Lower lobe of right lung (tissue), 2 donors: ENCODE data around the gene LGR4. TPM values are rescaled to one million over a fixed set of nuclear protein-coding genes. Genes with fewer than 3 reads are reported as not detected.

Experiments used
- ATAC-seq, 2 donors: fragments of 200-7000 bp; cut with Tn5 transposase; one replicate each; pipeline ENCODE4 v1.9.1; 2020 to 2022; ENCODE audit warnings: mild to moderate bottlenecking in 2 of 2, moderate library complexity in 2 of 2
- DNase-seq: peaks from one replicate; pipeline ENCODE4 v3.0.0-alpha.2; 2020
- H3K27ac ChIP-seq: fragments of 200-600 bp; one replicate; pipeline ENCODE4 v1.8.0; 2022
- H3K27me3 ChIP-seq: fragments of 200-600 bp; one replicate; pipeline ENCODE4 v1.8.0; 2022; ENCODE audit warnings: low read depth
- H3K36me3 ChIP-seq: fragments of 200-600 bp; one replicate; pipeline ENCODE4 v1.8.0; 2022; ENCODE audit warnings: mild to moderate bottlenecking
- H3K4me1 ChIP-seq: fragments of 200-600 bp; one replicate; pipeline ENCODE4 v1.8.0; 2022
- H3K4me3 ChIP-seq: fragments of 200-600 bp; one replicate; pipeline ENCODE4 v1.8.0; 2022; ENCODE audit warnings: mild to moderate bottlenecking
- H3K9me3 ChIP-seq: fragments of 200-600 bp; one replicate; pipeline ENCODE4 v1.8.0; 2022
- intact Hi-C: fragments of 100-400 bp; cut with DNase I; formaldehyde crosslinking; loops from one replicate; pipeline ENCODE4 v1.11.0; 2022
- total RNA-seq: library from RNA; stranded (reverse); fragmentation: NEBNext Ultra II Directional; extraction: Animal tissue kit (Norgen Biotek cat#: 25700); gene quantifications from one replicate; pipeline ENCODE4 v1.2.1, GENCODE V29; 2021
- TF ChIP-seq, protein P1 (sequence below): fragments of 200-600 bp; IDR thresholded peaks from one replicate; pipeline ENCODE4 v1.8.0; 2022; ENCODE audit warnings: antibody characterized with exemption, mild to moderate bottlenecking
- donor health status: DM: no; HTN: yes; CAD: no; lungs with severe emphysema.

LGR4 gene
- total RNA-seq, 1 donor from 2014 or later, result 7.5 TPM

DNA sequence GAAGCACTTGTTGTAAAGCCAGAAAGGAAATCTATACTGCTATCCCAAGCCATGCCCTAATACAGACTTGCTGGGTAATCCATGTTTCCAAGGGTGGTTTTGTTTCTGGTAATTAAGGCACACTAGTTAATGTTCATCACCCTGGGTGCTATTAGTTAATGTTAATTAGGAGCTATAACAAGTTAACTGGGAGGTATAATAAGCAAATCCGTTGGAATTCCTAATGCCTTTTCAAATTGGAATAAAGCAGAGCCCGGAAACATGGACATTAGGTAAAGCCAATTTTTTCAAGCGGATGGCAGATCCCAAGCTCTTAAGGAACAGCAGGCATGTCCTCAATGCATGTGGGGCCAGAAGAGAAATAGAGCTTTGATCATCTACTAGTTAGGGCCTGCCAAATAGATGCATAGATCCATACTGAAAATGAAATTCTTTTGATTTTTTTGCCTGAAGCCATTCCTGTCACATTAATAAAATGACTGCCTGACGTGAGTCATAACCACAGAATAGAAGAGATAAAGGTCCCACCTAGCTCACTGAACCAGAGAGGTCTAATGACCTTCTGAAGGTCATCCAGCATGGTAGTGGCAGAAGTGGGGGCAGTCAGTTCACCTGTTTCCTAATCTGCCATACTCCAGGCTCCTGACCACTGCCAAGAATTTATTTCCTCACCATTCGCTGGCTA is 81.1 kb downstream of the LGR4 start:
- peaks cover 8% of the 10 kb centered on the region for H3K4me1 ChIP-seq
- H3K9me3 ChIP-seq, result no peaks in the 10 kb centered on the region
- ATAC-seq (no peak), DNase-seq (no peak)
- intact Hi-C loops, result no loop called here
- H3K27ac ChIP-seq, result no peak overlapping the region
- H3K36me3 ChIP-seq, result no peaks in the 10 kb centered on the region
- TF ChIP-seq, protein P1, sequence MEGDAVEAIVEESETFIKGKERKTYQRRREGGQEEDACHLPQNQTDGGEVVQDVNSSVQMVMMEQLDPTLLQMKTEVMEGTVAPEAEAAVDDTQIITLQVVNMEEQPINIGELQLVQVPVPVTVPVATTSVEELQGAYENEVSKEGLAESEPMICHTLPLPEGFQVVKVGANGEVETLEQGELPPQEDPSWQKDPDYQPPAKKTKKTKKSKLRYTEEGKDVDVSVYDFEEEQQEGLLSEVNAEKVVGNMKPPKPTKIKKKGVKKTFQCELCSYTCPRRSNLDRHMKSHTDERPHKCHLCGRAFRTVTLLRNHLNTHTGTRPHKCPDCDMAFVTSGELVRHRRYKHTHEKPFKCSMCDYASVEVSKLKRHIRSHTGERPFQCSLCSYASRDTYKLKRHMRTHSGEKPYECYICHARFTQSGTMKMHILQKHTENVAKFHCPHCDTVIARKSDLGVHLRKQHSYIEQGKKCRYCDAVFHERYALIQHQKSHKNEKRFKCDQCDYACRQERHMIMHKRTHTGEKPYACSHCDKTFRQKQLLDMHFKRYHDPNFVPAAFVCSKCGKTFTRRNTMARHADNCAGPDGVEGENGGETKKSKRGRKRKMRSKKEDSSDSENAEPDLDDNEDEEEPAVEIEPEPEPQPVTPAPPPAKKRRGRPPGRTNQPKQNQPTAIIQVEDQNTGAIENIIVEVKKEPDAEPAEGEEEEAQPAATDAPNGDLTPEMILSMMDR, result no peak
- H3K4me3 ChIP-seq, result no peak overlapping the region
- no peaks in the 10 kb centered on the region for H3K27me3 ChIP-seq

DNA sequence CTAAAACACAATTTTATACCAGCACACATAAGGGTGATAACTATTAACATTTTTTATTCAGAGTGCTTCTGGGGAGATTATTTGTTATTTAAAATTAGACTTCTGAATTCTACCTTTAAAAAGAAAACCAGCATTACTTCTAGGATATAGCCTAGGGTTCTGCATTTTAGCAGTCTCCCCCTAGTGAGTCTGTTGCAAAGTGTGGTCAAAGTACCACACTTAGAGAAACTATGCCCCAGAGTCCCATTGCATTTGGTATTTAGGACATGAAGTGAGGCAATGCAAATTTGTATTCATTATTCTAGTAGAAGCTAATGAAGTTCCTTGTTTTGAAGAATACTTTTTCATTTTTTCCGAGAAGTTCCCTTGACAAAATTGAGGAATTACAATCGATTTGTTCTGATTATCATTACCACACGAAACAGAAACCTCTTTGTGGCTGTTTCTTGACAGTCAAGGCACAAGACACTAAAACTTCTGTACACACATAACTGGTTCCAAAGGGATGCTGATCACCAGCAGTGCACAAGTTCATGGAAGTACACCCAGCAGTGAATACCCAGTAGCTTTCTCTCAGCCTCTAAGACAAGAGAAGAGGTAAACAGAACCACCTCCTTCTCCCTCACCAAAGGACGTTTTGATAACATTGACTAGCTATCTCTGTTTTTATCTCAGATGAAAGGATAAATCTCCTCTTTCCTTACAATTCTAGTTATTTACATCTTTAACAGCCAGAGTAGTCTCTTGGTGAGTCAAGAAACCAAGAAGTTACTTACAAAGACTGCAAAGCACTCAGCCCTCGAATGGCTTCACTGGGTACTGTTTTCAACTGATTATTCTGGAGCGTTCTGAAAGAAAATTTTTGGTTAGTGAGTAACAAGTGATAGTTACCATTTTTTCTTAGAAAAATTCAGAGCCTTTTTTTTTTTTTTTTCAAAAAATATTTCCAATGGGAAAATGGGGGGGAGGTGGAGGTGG is 82.0 kb downstream of the LGR4 start:
- DNase-seq (no peak), ATAC-seq (no peak)
- Histone ChIP-seq H3K36me3 (no peaks in the 10 kb centered on the region), H3K4me1 (peaks cover 1% of the 10 kb centered on the region), H3K9me3 (no peaks in the 10 kb centered on the region), H3K27me3 (no peaks in the 10 kb centered on the region), H3K27ac (no peak overlapping the region), H3K4me3 (no peak overlapping the region)
- intact Hi-C loops, result no loop called here
- TF ChIP-seq, protein P1, result no peak

DNA sequence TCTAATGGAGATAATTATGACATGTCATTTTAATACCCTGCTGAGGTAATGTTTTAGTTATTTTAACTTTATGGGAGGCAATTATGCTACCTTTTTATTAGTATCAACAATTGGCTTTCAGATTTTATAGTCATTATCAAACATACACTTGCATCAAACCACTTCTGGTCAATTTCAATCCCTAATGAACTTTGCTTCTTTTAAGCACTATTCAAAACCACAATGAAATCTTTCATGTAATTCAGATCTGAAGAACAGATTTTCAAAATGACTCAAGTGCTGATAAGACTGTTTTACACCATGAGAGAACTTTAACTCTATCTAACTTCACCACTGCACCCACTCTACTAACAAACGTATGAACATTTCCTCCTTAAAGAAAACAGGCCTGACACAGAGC is 83.7 kb downstream of the LGR4 start:
- no peaks in the 10 kb centered on the region for H3K36me3 ChIP-seq
- H3K4me1 ChIP-seq, result no peaks in the 10 kb centered on the region
- ATAC-seq, result no peak
- H3K27me3 ChIP-seq, result no peaks in the 10 kb centered on the region
- TF ChIP-seq, protein P1, result no peak
- H3K4me3 ChIP-seq, result no peak overlapping the region
- H3K9me3 ChIP-seq, result no peaks in the 10 kb centered on the region
- intact Hi-C loops, result no loop called here
- H3K27ac ChIP-seq, result no peak overlapping the region
- DNase-seq, result no peak

DNA sequence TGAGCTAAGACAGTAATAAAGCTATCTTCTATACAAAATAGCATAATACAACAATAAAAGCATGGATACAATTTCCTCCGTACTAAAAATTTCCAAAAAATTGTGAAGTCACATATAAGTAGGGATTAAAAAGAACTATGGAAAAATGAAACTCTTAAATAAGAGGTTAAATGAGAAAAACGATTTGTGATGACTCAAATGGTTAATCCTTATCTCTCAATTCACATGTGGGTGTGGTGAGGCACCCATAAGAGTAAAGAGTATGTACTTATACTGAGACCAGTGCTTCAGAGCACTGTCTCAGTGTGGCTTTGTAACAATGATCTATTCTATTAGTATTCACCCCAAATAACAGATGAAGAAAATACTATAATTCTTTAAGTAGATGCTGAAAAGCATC is 84.6 kb downstream of the LGR4 start:
- ATAC-seq, result no peak

DNA sequence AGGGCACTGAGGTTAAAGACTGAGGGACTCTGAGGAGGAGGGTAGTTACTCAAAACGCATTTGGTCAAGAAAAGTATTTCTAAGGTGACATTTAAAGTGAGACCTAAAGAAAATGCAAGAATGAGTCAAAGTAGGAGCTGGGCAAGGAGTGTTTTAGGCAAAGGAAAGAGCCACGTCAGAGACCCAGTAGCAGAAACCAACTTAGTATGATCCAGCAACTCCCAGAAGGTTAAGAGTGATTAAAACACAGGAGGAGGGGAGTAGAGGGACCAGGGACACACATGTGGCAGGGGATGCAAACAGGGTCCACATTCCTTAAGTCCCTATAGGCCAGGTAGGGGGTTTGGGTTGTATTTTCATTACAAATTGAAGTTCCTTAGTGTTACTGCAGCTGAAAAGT is 85.2 kb downstream of the LGR4 start:
- TF ChIP-seq, protein P1, result no peak
- intact Hi-C loops, result no loop called here
- no peaks in the 10 kb centered on the region for H3K36me3 ChIP-seq
- no peaks in the 10 kb centered on the region for H3K4me1 ChIP-seq
- no peaks in the 10 kb centered on the region for H3K27me3 ChIP-seq
- H3K27ac ChIP-seq, result no peak overlapping the region
- H3K4me3 ChIP-seq, result no peak overlapping the region
- no peak for ATAC-seq
- no peak for DNase-seq
- H3K9me3 ChIP-seq, result no peaks in the 10 kb centered on the region

More for the DNA sequence above, 84.6 kb downstream of the LGR4 start:
- Histone ChIP-seq H3K27ac (no peak overlapping the region), H3K4me3 (no peak overlapping the region), H3K27me3 (no peaks in the 10 kb centered on the region), H3K36me3 (no peaks in the 10 kb centered on the region), H3K4me1 (no peaks in the 10 kb centered on the region), H3K9me3 (no peaks in the 10 kb centered on the region)
- intact Hi-C loops, result no loop called here
- TF ChIP-seq, protein P1, result no peak
- no peak for DNase-seq
